ENCODE measurements around the gene ELP4.

ELP4 gene

GRCh38 chr11:31764261-31764660 is 254.7 kb downstream of the ELP4 start:
- WGBS, 2 experiments, result 82 to 83% methylated on average over 5 of the region's 5 CpGs
- Histone ChIP-seq H3K9me3 (ENCODE audit: control insufficient read depth, low read length) (no peaks in the 10 kb centered on the region), H3K27me3 (ENCODE audit: control insufficient read depth, insufficient read depth, low read length, poor library complexity, severe bottlenecking) (no peaks in the 10 kb centered on the region), H3K36me3 (ENCODE audit: control insufficient read depth, insufficient read depth, low read length) (no peaks in the 10 kb centered on the region), H3K27ac (ENCODE audit: insufficient read depth, low read depth, low read length, poor library complexity, severe bottlenecking) (no peak overlapping the region), H3K4me3 (ENCODE audit: insufficient read depth, low read depth, low read length) (no peak overlapping the region), H3K4me1 (ENCODE audit: control insufficient read depth, insufficient read depth, low read length) (peaks cover 30% of the 10 kb centered on the region)

GRCh38 chr11:31764766-31765165 is 255.2 kb downstream of the ELP4 start:
- H3K4me1 ChIP-seq (ENCODE audit: control insufficient read depth, insufficient read depth, low read length), result peaks cover 30% of the 10 kb centered on the region
- no peak overlapping the region for H3K4me3 ChIP-seq (ENCODE audit: insufficient read depth, low read depth, low read length)
- no peaks in the 10 kb centered on the region for H3K36me3 ChIP-seq (ENCODE audit: control insufficient read depth, insufficient read depth, low read length)
- H3K9me3 ChIP-seq (ENCODE audit: control insufficient read depth, low read length), result no peaks in the 10 kb centered on the region
- H3K27ac ChIP-seq (ENCODE audit: insufficient read depth, low read depth, low read length, poor library complexity, severe bottlenecking), result no peak overlapping the region
- no peaks in the 10 kb centered on the region for H3K27me3 ChIP-seq (ENCODE audit: control insufficient read depth, insufficient read depth, low read length, poor library complexity, severe bottlenecking)
- WGBS, 2 experiments, result 59 to 60% methylated on average over 4 to 5 of the region's 5 CpGs

- Histone ChIP-seq H3K36me3 (ENCODE audit: control insufficient read depth, insufficient read depth, low read length) (no peaks in the 10 kb centered on the region), H3K27ac (ENCODE audit: insufficient read depth, low read depth, low read length, poor library complexity, severe bottlenecking) (no peak overlapping the region), H3K4me1 (ENCODE audit: control insufficient read depth, insufficient read depth, low read length) (peaks cover 30% of the 10 kb centered on the region), H3K27me3 (ENCODE audit: control insufficient read depth, insufficient read depth, low read length, poor library complexity, severe bottlenecking) (no peaks in the 10 kb centered on the region), H3K9me3 (ENCODE audit: control insufficient read depth, low read length) (no peaks in the 10 kb centered on the region), H3K4me3 (ENCODE audit: insufficient read depth, low read depth, low read length) (no peak overlapping the region)
- WGBS, 2 experiments, result 88 to 95% methylated on average over 3 of the region's 3 CpGs
Observed at GRCh38 chr11:31767066-31767465, 257.5 kb downstream of the ELP4 start.

GRCh38 chr11:31767685-31768084 is 258.1 kb downstream of the ELP4 start:
- H3K4me1 ChIP-seq (ENCODE audit: control insufficient read depth, insufficient read depth, low read length), result peaks cover 30% of the 10 kb centered on the region
- no peaks in the 10 kb centered on the region for H3K27me3 ChIP-seq (ENCODE audit: control insufficient read depth, insufficient read depth, low read length, poor library complexity, severe bottlenecking)
- no peaks in the 10 kb centered on the region for H3K36me3 ChIP-seq (ENCODE audit: control insufficient read depth, insufficient read depth, low read length)
- H3K4me3 ChIP-seq (ENCODE audit: insufficient read depth, low read depth, low read length), result no peak overlapping the region
- H3K27ac ChIP-seq (ENCODE audit: insufficient read depth, low read depth, low read length, poor library complexity, severe bottlenecking), result no peak overlapping the region
- H3K9me3 ChIP-seq (ENCODE audit: control insufficient read depth, low read length), result no peaks in the 10 kb centered on the region
- 62 to 68% methylated on average over 2 of the region's 2 CpGs for WGBS, 2 experiments

- Histone ChIP-seq H3K4me3 (ENCODE audit: insufficient read depth, low read depth, low read length) (no peak overlapping the region), H3K4me1 (ENCODE audit: control insufficient read depth, insufficient read depth, low read length) (peaks cover 18% of the 10 kb centered on the region), H3K36me3 (ENCODE audit: control insufficient read depth, insufficient read depth, low read length) (no peaks in the 10 kb centered on the region), H3K9me3 (ENCODE audit: control insufficient read depth, low read length) (no peaks in the 10 kb centered on the region), H3K27me3 (ENCODE audit: control insufficient read depth, insufficient read depth, low read length, poor library complexity, severe bottlenecking) (no peaks in the 10 kb centered on the region), H3K27ac (ENCODE audit: insufficient read depth, low read depth, low read length, poor library complexity, severe bottlenecking) (no peak overlapping the region)
- WGBS, 2 experiments, result 67 to 76% methylated on average over 7 to 9 of the region's 9 CpGs
Observed at GRCh38 chr11:31768749-31769640, 259.4 kb downstream of the ELP4 start.

GRCh38 chr11:31770011-31770700 is 260.6 kb downstream of the ELP4 start:
- no peak overlapping the region for H3K4me3 ChIP-seq (ENCODE audit: insufficient read depth, low read depth, low read length)
- peaks cover 6% of the 10 kb centered on the region for H3K4me1 ChIP-seq (ENCODE audit: control insufficient read depth, insufficient read depth, low read length)
- no peaks in the 10 kb centered on the region for H3K36me3 ChIP-seq (ENCODE audit: control insufficient read depth, insufficient read depth, low read length)
- H3K9me3 ChIP-seq (ENCODE audit: control insufficient read depth, low read length), result no peaks in the 10 kb centered on the region
- 92 to 95% methylated on average over 3 of the region's 3 CpGs for WGBS, 2 experiments
- no peak overlapping the region for H3K27ac ChIP-seq (ENCODE audit: insufficient read depth, low read depth, low read length, poor library complexity, severe bottlenecking)
- H3K27me3 ChIP-seq (ENCODE audit: control insufficient read depth, insufficient read depth, low read length, poor library complexity, severe bottlenecking), result no peaks in the 10 kb centered on the region

- Histone ChIP-seq H3K9me3 (ENCODE audit: control insufficient read depth, low read length) (no peaks in the 10 kb centered on the region), H3K4me3 (ENCODE audit: insufficient read depth, low read depth, low read length) (no peak overlapping the region), H3K27me3 (ENCODE audit: control insufficient read depth, insufficient read depth, low read length, poor library complexity, severe bottlenecking) (no peaks in the 10 kb centered on the region), H3K27ac (ENCODE audit: insufficient read depth, low read depth, low read length, poor library complexity, severe bottlenecking) (no peak overlapping the region), H3K36me3 (ENCODE audit: control insufficient read depth, insufficient read depth, low read length) (no peaks in the 10 kb centered on the region), H3K4me1 (ENCODE audit: control insufficient read depth, insufficient read depth, low read length) (peaks cover under 1% of the 10 kb centered on the region)
- 95 to 97% methylated on average over 2 of the region's 2 CpGs for WGBS, 2 experiments
Observed at GRCh38 chr11:31772412-31772811, 262.8 kb downstream of the ELP4 start.

GRCh38 chr11:31779374-31779791 is 269.8 kb downstream of the ELP4 start:
- Histone ChIP-seq H3K9me3 (ENCODE audit: control insufficient read depth, low read length) (no peaks in the 10 kb centered on the region), H3K27me3 (ENCODE audit: control insufficient read depth, insufficient read depth, low read length, poor library complexity, severe bottlenecking) (no peaks in the 10 kb centered on the region), H3K36me3 (ENCODE audit: control insufficient read depth, insufficient read depth, low read length) (no peaks in the 10 kb centered on the region), H3K27ac (ENCODE audit: insufficient read depth, low read depth, low read length, poor library complexity, severe bottlenecking) (peak overlapping the region; percentile 19), H3K4me3 (ENCODE audit: insufficient read depth, low read depth, low read length) (no peak overlapping the region), H3K4me1 (ENCODE audit: control insufficient read depth, insufficient read depth, low read length) (peaks cover 3% of the 10 kb centered on the region)
- 90% methylated on average over 6 of the region's 6 CpGs for WGBS, 2 experiments

- 76 to 96% methylated on average over 4 of the region's 4 CpGs for WGBS, 2 experiments
- H3K4me3 ChIP-seq (ENCODE audit: insufficient read depth, low read depth, low read length), result no peak overlapping the region
- no peaks in the 10 kb centered on the region for H3K36me3 ChIP-seq (ENCODE audit: control insufficient read depth, insufficient read depth, low read length)
- no peaks in the 10 kb centered on the region for H3K27me3 ChIP-seq (ENCODE audit: control insufficient read depth, insufficient read depth, low read length, poor library complexity, severe bottlenecking)
- H3K4me1 ChIP-seq (ENCODE audit: control insufficient read depth, insufficient read depth, low read length), result peaks cover 3% of the 10 kb centered on the region
- no peaks in the 10 kb centered on the region for H3K9me3 ChIP-seq (ENCODE audit: control insufficient read depth, low read length)
- H3K27ac ChIP-seq (ENCODE audit: insufficient read depth, low read depth, low read length, poor library complexity, severe bottlenecking), result no peak overlapping the region
Observed at GRCh38 chr11:31780078-31780477, 270.5 kb downstream of the ELP4 start.

- no peaks in the 10 kb centered on the region for H3K9me3 ChIP-seq (ENCODE audit: control insufficient read depth, low read length)
- peaks cover 3% of the 10 kb centered on the region for H3K4me1 ChIP-seq (ENCODE audit: control insufficient read depth, insufficient read depth, low read length)
- H3K27ac ChIP-seq (ENCODE audit: insufficient read depth, low read depth, low read length, poor library complexity, severe bottlenecking), result no peak overlapping the region
- no peaks in the 10 kb centered on the region for H3K27me3 ChIP-seq (ENCODE audit: control insufficient read depth, insufficient read depth, low read length, poor library complexity, severe bottlenecking)
- H3K4me3 ChIP-seq (ENCODE audit: insufficient read depth, low read depth, low read length), result no peak overlapping the region
- WGBS, 2 experiments, result 88 to 90% methylated on average over 5 of the region's 5 CpGs
- no peaks in the 10 kb centered on the region for H3K36me3 ChIP-seq (ENCODE audit: control insufficient read depth, insufficient read depth, low read length)
Observed at GRCh38 chr11:31780480-31780971, 271.0 kb downstream of the ELP4 start.
